SK-N-DZ (cell line): ENCODE measurements around the gene PSMC3IP.

Experiments used
- DNase-seq: peaks from one replicate; pipeline ENCODE4 v3.0.0-alpha.2; 2015; ENCODE audit warnings: low spot score

PSMC3IP gene

GRCh38 chr17:42538482-42538881 lies 39.0 kb downstream of the PSMC3IP start:
- no peak for DNase-seq

GRCh38 chr17:42537826-42538451 lies 39.6 kb downstream of the PSMC3IP start:
- no peak for DNase-seq

- DNase-seq, result no peak
Observed at GRCh38 chr17:42537156-42537805, 40.2 kb downstream of the PSMC3IP start.

GRCh38 chr17:42536372-42537155 lies 41.0 kb downstream of the PSMC3IP start:
- peak; percentile 79 for DNase-seq

GRCh38 chr17:42536048-42536371 lies 41.5 kb downstream of the PSMC3IP start, which contains the start of gene NAGLU:
TSS of gene NAGLU (plus strand) at chr17:42536241. CDS start at chr17:42536273, 32 bp downstream.
- peak; percentile 92 for DNase-seq

GRCh38 chr17:42535155-42536047 lies 42.1 kb downstream of the PSMC3IP start:
- DNase-seq, result peak; percentile 66

GRCh38 chr17:42531455-42532354 lies 45.8 kb downstream of the PSMC3IP start:
- DNase-seq, result peak; percentile 64

GRCh38 chr17:42530952-42531454 lies 46.5 kb downstream of the PSMC3IP start:
- DNase-seq, result no peak

GRCh38 chr17:42529061-42529460 lies 48.5 kb downstream of the PSMC3IP start:
- no peak for DNase-seq

- no peak for DNase-seq
Observed at GRCh38 chr17:42527932-42528331, 49.6 kb downstream of the PSMC3IP start.

GRCh38 chr17:42526031-42526444 lies 51.5 kb downstream of the PSMC3IP start:
- DNase-seq, result no peak

- no peak for DNase-seq
Observed at GRCh38 chr17:42525221-42525620, 52.3 kb downstream of the PSMC3IP start.

GRCh38 chr17:42522798-42523278 lies 54.7 kb downstream of the PSMC3IP start:
- DNase-seq, result no peak
